Bronchial epithelial cell (primary cell): ENCODE results near the gene FBXO10. TPM values are rescaled to one million over a fixed set of nuclear protein-coding genes. Genes with fewer than 3 reads are reported as not detected.
A peak's percentile ranks its signal among the peaks of the same experiment; 100 is the strongest.
"Not testable (repeated sequence)": the region's sequence is repeated elsewhere in the genome, so short reads cannot be mapped to it uniquely, and the experiment has no call there.

Experiments
- DNase-seq: peaks from one replicate; pipeline ENCODE4 v3.0.0-alpha.2; 2010; ENCODE audit warnings: low read depth
- FAIRE-seq: peaks from 2 replicates; lab custom pipeline; 2011; peaks lifted over from hg19 to GRCh38; lab: Jason Lieb, UNC
- H3K27me3 ChIP-seq: 2 replicates; pipeline ENCODE4 v1.5.1; 2011; ENCODE audit warnings: low read length; ENCODE audit not compliant: control insufficient read depth, insufficient read depth
- H3K36me3 ChIP-seq: 2 replicates; pipeline ENCODE4 v1.5.1; 2011; ENCODE audit warnings: low read length; ENCODE audit not compliant: control insufficient read depth, insufficient read depth
- H3K4me3 ChIP-seq: 2 replicates; pipeline ENCODE4 v1.5.1; 2011; ENCODE audit warnings: mild to moderate bottlenecking, low read depth, low read length, control low read depth
- CTCF ChIP-seq: IDR thresholded peaks from 2 replicates; pipeline ENCODE4 v1.5.1; 2011; ENCODE audit warnings: mild to moderate bottlenecking, moderate library complexity, low read length, control low read depth, inconsistent platforms; ENCODE audit not compliant: insufficient read depth, severe bottlenecking
- total RNA-seq: library from RNA; depleted of rRNA; stranded (reverse); fragments of >200 nt; gene quantifications from 2 replicates; pipeline ENCODE4 v1.2.1, GENCODE V29; 2014

Gene FBXO10
- total RNA-seq, 1 donor from 2014 or later = 3.7 TPM

GRCh38 chr9:37486616-37487548 lies 89.3 kb downstream of the FBXO10 start:
- TF ChIP-seq CTCF = no peak
- FAIRE-seq (peak; percentile 28), DNase-seq (peak; percentile 88)
- H3K4me3 ChIP-seq = peak overlapping the region; percentile 79
- no peaks in the 10 kb centered on the region for H3K27me3 ChIP-seq
- peaks cover 4% of the 10 kb centered on the region for H3K36me3 ChIP-seq

- no peak for TF ChIP-seq CTCF
- H3K27me3 ChIP-seq = no peaks in the 10 kb centered on the region
- peak overlapping the region; percentile 79 for H3K4me3 ChIP-seq
- peaks cover 4% of the 10 kb centered on the region for H3K36me3 ChIP-seq
- DNase-seq (no peak), FAIRE-seq (no peak)
Observed at GRCh38 chr9:37486256-37486615, 89.9 kb downstream of the FBXO10 start.

GRCh38 chr9:37485389-37486255 lies 90.6 kb downstream of the FBXO10 start, which contains the start of gene POLR1E:
POLR1E (plus strand) TSS chr9:37485948; CDS start chr9:37486048, 100 bp downstream.
- no peak for TF ChIP-seq CTCF
- H3K36me3 ChIP-seq = peaks cover 4% of the 10 kb centered on the region
- H3K4me3 ChIP-seq = peak within 1 kb of the TSS; percentile 79
- peak; percentile 93 for DNase-seq
- H3K27me3 ChIP-seq = no peaks in the 10 kb centered on the region
- FAIRE-seq = no peak

GRCh38 chr9:37480759-37481158 lies 95.4 kb downstream of the FBXO10 start:
- TF ChIP-seq CTCF = no peak
- no peaks in the 10 kb centered on the region for H3K36me3 ChIP-seq
- no peaks in the 10 kb centered on the region for H3K27me3 ChIP-seq
- DNase-seq (no peak), FAIRE-seq (no peak)
- H3K4me3 ChIP-seq = no peak overlapping the region

GRCh38 chr9:37477987-37478619 lies 98.1 kb downstream of the FBXO10 start:
- not testable (repeated sequence) for H3K36me3 ChIP-seq, H3K27me3 ChIP-seq, FAIRE-seq, DNase-seq, H3K4me3 ChIP-seq

GRCh38 chr9:37477443-37477842 lies 98.7 kb downstream of the FBXO10 start:
- H3K27me3 ChIP-seq, H3K36me3 ChIP-seq, H3K4me3 ChIP-seq, FAIRE-seq, DNase-seq: not testable (repeated sequence)
